ENCODE measurements around the gene BACH2.

- TF ChIP-seq POLR2AphosphoS5 (IDR thresholded peaks at IDR 0.05; ENCODE audit: low read depth, low read length) (no peak), TAF1 (IDR thresholded peaks at IDR 0.05; ENCODE audit: borderline replicate concordance, low read depth, low read length) (no peak), POLR2A (IDR thresholded peaks at IDR 0.05; ENCODE audit: low read depth, low read length) (no peak)
These were observed 267.5 kb downstream of the BACH2 start for GRCh38 chr6:90028995-90029635.

All from GM12892 (cell line).